Measurements from ENCODE around the gene NECTIN4. TPM values are rescaled to one million over a fixed set of nuclear protein-coding genes. Genes with fewer than 3 reads are reported as not detected.
"Not testable (repeated sequence)": the region's sequence is repeated elsewhere in the genome, so short reads cannot be mapped to it uniquely, and the experiment has no call there.

The NECTIN4 gene
- total and polyA plus RNA-seq, 9 donors, result 0.07 to 4.4 (median 0.21) TPM; not detected in 3

GRCh38 chr1:161068306-161069234 is 20.8 kb downstream of the NECTIN4 start:
- H3K4me3 ChIP-seq, result no peak overlapping the region

DNA sequence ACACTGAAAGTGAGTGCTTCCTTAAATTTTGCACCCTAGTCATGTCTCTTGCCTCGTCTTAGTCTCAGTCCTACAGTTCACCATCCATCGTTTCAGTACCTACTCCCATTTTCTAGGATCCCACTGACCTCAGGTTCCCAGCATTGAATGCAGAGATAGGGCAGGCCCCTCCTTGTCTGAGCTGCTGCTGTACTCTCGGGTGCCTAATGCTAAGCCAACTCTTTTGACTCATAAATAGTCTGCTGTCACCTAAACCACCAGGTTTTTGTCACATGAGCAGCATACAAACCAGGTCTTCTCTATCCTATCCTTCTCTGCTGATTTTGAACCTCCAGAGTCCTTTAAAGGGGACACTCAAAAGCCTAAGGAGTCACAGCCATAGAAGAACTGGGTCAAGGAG is 22.7 kb downstream of the NECTIN4 start:
- Histone ChIP-seq H3K4me3 (no peak overlapping the region), H3K4me1 (ENCODE audit: insufficient read depth) (no peaks in the 10 kb centered on the region), H3K27ac (no peak overlapping the region), H3K36me3 (no peaks in the 10 kb centered on the region), H3K27me3 (no peaks in the 10 kb centered on the region), H3K9me3 (no peaks in the 10 kb centered on the region)
- TF ChIP-seq EP300 (IDR thresholded peaks at IDR 0.05) (no peak), POLR2A (IDR thresholded peaks at IDR 0.05) (no peak)
- TF ChIP-seq, protein P1, sequence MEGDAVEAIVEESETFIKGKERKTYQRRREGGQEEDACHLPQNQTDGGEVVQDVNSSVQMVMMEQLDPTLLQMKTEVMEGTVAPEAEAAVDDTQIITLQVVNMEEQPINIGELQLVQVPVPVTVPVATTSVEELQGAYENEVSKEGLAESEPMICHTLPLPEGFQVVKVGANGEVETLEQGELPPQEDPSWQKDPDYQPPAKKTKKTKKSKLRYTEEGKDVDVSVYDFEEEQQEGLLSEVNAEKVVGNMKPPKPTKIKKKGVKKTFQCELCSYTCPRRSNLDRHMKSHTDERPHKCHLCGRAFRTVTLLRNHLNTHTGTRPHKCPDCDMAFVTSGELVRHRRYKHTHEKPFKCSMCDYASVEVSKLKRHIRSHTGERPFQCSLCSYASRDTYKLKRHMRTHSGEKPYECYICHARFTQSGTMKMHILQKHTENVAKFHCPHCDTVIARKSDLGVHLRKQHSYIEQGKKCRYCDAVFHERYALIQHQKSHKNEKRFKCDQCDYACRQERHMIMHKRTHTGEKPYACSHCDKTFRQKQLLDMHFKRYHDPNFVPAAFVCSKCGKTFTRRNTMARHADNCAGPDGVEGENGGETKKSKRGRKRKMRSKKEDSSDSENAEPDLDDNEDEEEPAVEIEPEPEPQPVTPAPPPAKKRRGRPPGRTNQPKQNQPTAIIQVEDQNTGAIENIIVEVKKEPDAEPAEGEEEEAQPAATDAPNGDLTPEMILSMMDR (IDR thresholded peaks at IDR 0.05), result no peak
- intact Hi-C loops (cut with DNase I), result no loop called here
- WGBS, 3 donors, result 60 to 65% (median 62%) methylated on average over 3 of the region's 3 CpGs
- DNase-seq, result no peak

More at GRCh38 chr1:161068306-161069234, 20.8 kb downstream of the NECTIN4 start:
- H3K9me3 ChIP-seq, result no peaks in the 10 kb centered on the region
- TF ChIP-seq EP300 (IDR thresholded peaks at IDR 0.05), result no peak
- no peak for TF ChIP-seq POLR2A (IDR thresholded peaks at IDR 0.05)
- TF ChIP-seq, protein P1 (IDR thresholded peaks at IDR 0.05), result no peak
- no peak for DNase-seq
- 66 to 71% (median 71%) methylated on average over 10 of the region's 10 CpGs for WGBS, 3 donors
- H3K27me3 ChIP-seq, result no peaks in the 10 kb centered on the region
- H3K4me1 ChIP-seq (ENCODE audit: insufficient read depth), result no peaks in the 10 kb centered on the region
- intact Hi-C loops (cut with DNase I), result no loop called here
- no peaks in the 10 kb centered on the region for H3K36me3 ChIP-seq
- no peak overlapping the region for H3K27ac ChIP-seq

DNA sequence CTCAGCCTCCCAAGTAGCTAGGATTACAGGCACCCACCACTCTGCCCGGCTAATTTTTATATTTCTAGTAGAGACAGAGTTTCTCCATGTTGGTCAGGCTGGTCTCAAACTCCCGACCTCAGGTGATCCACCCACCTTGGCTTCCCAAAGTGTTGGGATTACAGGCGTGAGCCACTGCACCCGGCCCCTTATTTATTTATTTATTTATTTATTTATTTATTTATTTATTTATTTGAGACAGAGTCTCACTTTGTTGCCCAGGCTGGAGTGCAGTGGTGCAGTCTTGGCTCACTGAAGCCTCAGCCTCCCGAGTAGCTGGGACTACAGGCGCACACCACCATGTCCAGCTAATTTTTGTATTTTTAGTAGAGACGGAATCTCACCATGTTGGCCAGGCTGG is 23.7 kb downstream of the NECTIN4 start:
- DNase-seq; H3K4me3 ChIP-seq; H3K4me1 ChIP-seq (ENCODE audit: insufficient read depth); H3K27ac ChIP-seq; H3K9me3 ChIP-seq; H3K27me3 ChIP-seq; H3K36me3 ChIP-seq; intact Hi-C loops (cut with DNase I): not testable (repeated sequence)
- WGBS, 3 donors, result 88 to 91% (median 91%) methylated on average over 7 of the region's 7 CpGs

- H3K9me3 ChIP-seq; H3K27ac ChIP-seq; H3K36me3 ChIP-seq; intact Hi-C loops (cut with DNase I); H3K27me3 ChIP-seq; H3K4me1 ChIP-seq (ENCODE audit: insufficient read depth); H3K4me3 ChIP-seq; DNase-seq: not testable (repeated sequence)
- 57 to 58% (median 58%) methylated on average over 6 of the region's 6 CpGs for WGBS, 3 donors
These were observed 25.4 kb downstream of the NECTIN4 start for GRCh38 chr1:161063936-161064335.

GRCh38 chr1:161061419-161061818 is 27.9 kb downstream of the NECTIN4 start:
- WGBS, 3 donors, result 91 to 97% (median 94%) methylated on average over 4 of the region's 4 CpGs
- no peak overlapping the region for H3K27ac ChIP-seq
- intact Hi-C loops (cut with DNase I), result no loop called here

More at GRCh38 chr1:161061419-161061818, 27.9 kb downstream of the NECTIN4 start:
- Histone ChIP-seq H3K36me3 (no peaks in the 10 kb centered on the region), H3K4me3 (no peak overlapping the region), H3K27me3 (no peaks in the 10 kb centered on the region), H3K9me3 (no peaks in the 10 kb centered on the region), H3K4me1 (ENCODE audit: insufficient read depth) (no peaks in the 10 kb centered on the region)
- DNase-seq, result no peak
- no peak for TF ChIP-seq POLR2A (IDR thresholded peaks at IDR 0.05)
- TF ChIP-seq EP300 (IDR thresholded peaks at IDR 0.05), result no peak
- TF ChIP-seq, protein P1 (IDR thresholded peaks at IDR 0.05), result no peak
